GM12878 (cell line): ENCODE measurements around the gene IFNK. TPM values are rescaled to one million over a fixed set of nuclear protein-coding genes. Genes with fewer than 3 reads are reported as not detected.

ENCODE experiments used
- CREB1 ChIP-seq: IDR thresholded peaks from 2 replicates; pipeline ENCODE4 v1.6.1; 2012; ENCODE audit warnings: low read depth, mild to moderate bottlenecking, inconsistent platforms
- FOXM1 ChIP-seq: IDR thresholded peaks from 2 replicates; pipeline ENCODE4 v1.6.1; 2012; ENCODE audit warnings: low read depth, mild to moderate bottlenecking, inconsistent platforms, low read length, moderate library complexity
- KLF5 ChIP-seq: fragments of 450-650 bp; IDR thresholded peaks from 2 replicates; pipeline ENCODE4 v1.6.1; 2014; ENCODE audit warnings: mild to moderate bottlenecking; ENCODE audit not compliant: partially characterized antibody
- SPI1 ChIP-seq: IDR thresholded peaks from 2 replicates; pipeline ENCODE4 v1.6.1; 2011; ENCODE audit warnings: low read depth, mild to moderate bottlenecking, low read length, moderate library complexity, borderline replicate concordance; ENCODE audit not compliant: insufficient read depth
- SUPT20H ChIP-seq: IDR thresholded peaks from 2 replicates; pipeline ENCODE4 v1.6.1; 2011; ENCODE audit warnings: low read depth, mild to moderate bottlenecking, low read length, moderate library complexity, borderline replicate concordance; ENCODE audit not compliant: control insufficient read depth
- polyA plus RNA-seq, 11 experiments: library from polyadenylated mRNA; depleted of rRNA in 4 of 11; unstranded in 6 of 11; stranded (reverse) in 5 of 11; fragments of >200 nt; fragmentation: Nextera tagmentation in 4 of 11; fragmentation: Illumina TruSeq in 1 of 11; extraction: Ambion mirVana in 4 of 11; extraction: Trizol in 1 of 11; gene quantifications; 1 replicate in 1 of 11; 2 replicates in 10 of 11; pipeline versions ENCODE4 v1.2.1 to v1.2.3, GENCODE V29; 2011 to 2016; ENCODE audit warnings: inconsistent platforms in 2 of 11, missing spikeins in 2 of 11, low read depth in 1 of 11
- total RNA-seq, 4 experiments: library from RNA; depleted of rRNA in 3 of 4; stranded (reverse); fragments of >200 nt in 3 of 4; fragmentation: Illumina TruSeq in 1 of 4; extraction: Trizol in 1 of 4; gene quantifications; 2 replicates each; pipeline versions ENCODE4 v1.2.1 to v1.2.3, GENCODE V29; 2013 to 2021
- TF ChIP-seq, protein P1 (sequence below), 3 experiments: IDR thresholded peaks in 2 of 3; conservative IDR thresholded peaks in 1 of 3; 2 replicates each; pipeline ENCODE4 v1.5.1; 2011; ENCODE audit warnings: low read depth in 3 of 3, low read length in 3 of 3, mild to moderate bottlenecking in 3 of 3, control low read depth in 2 of 3, moderate library complexity in 2 of 3, inconsistent platforms in 1 of 3, mixed read lengths in 1 of 3; ENCODE audit not compliant: control insufficient read depth in 2 of 3, insufficient read depth in 1 of 3; ENCODE audit errors: extremely low read depth in 1 of 3
- TF ChIP-seq, protein P2 (sequence below): fragments of 450-650 bp; IDR thresholded peaks from 2 replicates; pipeline ENCODE4 v1.6.1; 2017; ENCODE audit warnings: mild to moderate bottlenecking, low read depth, inconsistent platforms; ENCODE audit not compliant: poor library complexity, severe bottlenecking
- TF ChIP-seq, protein P3 (sequence below): fragments of 450-650 bp; IDR thresholded peaks from 2 replicates; pipeline ENCODE4 v1.6.1; 2016; ENCODE audit warnings: mild to moderate bottlenecking, moderate library complexity, borderline replicate concordance
- TF ChIP-seq, protein P4 (sequence below): fragments of 450-650 bp; IDR thresholded peaks from 2 replicates; pipeline ENCODE4 v1.6.1; 2017; ENCODE audit warnings: mild to moderate bottlenecking
- TF ChIP-seq, protein P5 (sequence below): fragments of 450-650 bp; IDR thresholded peaks from 2 replicates; pipeline ENCODE4 v1.6.1; 2017; ENCODE audit warnings: mild to moderate bottlenecking, moderate library complexity

The IFNK gene
- total and polyA plus RNA-seq, 10 of the 15 experiments (the other 5 are each of a cell fraction or from before 2014, with no cell fraction given), result 0.06 TPM; not detected in 9

- TF ChIP-seq, protein P1, sequence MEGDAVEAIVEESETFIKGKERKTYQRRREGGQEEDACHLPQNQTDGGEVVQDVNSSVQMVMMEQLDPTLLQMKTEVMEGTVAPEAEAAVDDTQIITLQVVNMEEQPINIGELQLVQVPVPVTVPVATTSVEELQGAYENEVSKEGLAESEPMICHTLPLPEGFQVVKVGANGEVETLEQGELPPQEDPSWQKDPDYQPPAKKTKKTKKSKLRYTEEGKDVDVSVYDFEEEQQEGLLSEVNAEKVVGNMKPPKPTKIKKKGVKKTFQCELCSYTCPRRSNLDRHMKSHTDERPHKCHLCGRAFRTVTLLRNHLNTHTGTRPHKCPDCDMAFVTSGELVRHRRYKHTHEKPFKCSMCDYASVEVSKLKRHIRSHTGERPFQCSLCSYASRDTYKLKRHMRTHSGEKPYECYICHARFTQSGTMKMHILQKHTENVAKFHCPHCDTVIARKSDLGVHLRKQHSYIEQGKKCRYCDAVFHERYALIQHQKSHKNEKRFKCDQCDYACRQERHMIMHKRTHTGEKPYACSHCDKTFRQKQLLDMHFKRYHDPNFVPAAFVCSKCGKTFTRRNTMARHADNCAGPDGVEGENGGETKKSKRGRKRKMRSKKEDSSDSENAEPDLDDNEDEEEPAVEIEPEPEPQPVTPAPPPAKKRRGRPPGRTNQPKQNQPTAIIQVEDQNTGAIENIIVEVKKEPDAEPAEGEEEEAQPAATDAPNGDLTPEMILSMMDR (IDR thresholded peaks at IDR 0.05 in 2 of 3, conservative IDR thresholded peaks at IDR 0.05 in 1 of 3; ENCODE audit: control insufficient read depth in 2 of 3, extremely low read depth in 1 of 3, insufficient read depth in 1 of 3, low read depth in 3 of 3, low read length in 3 of 3), result no peak
- TF ChIP-seq CREB1 (peak; percentile 100), SPI1 (no peak), KLF5 (no peak), SUPT20H (no peak), FOXM1 (peak; percentile 25; the same call in 1 of the 2 replicates)
- TF ChIP-seq, protein P2, sequence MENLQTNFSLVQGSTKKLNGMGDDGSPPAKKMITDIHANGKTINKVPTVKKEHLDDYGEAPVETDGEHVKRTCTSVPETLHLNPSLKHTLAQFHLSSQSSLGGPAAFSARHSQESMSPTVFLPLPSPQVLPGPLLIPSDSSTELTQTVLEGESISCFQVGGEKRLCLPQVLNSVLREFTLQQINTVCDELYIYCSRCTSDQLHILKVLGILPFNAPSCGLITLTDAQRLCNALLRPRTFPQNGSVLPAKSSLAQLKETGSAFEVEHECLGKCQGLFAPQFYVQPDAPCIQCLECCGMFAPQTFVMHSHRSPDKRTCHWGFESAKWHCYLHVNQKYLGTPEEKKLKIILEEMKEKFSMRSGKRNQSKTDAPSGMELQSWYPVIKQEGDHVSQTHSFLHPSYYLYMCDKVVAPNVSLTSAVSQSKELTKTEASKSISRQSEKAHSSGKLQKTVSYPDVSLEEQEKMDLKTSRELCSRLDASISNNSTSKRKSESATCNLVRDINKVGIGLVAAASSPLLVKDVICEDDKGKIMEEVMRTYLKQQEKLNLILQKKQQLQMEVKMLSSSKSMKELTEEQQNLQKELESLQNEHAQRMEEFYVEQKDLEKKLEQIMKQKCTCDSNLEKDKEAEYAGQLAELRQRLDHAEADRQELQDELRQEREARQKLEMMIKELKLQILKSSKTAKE, result no peak
- TF ChIP-seq, protein P3, sequence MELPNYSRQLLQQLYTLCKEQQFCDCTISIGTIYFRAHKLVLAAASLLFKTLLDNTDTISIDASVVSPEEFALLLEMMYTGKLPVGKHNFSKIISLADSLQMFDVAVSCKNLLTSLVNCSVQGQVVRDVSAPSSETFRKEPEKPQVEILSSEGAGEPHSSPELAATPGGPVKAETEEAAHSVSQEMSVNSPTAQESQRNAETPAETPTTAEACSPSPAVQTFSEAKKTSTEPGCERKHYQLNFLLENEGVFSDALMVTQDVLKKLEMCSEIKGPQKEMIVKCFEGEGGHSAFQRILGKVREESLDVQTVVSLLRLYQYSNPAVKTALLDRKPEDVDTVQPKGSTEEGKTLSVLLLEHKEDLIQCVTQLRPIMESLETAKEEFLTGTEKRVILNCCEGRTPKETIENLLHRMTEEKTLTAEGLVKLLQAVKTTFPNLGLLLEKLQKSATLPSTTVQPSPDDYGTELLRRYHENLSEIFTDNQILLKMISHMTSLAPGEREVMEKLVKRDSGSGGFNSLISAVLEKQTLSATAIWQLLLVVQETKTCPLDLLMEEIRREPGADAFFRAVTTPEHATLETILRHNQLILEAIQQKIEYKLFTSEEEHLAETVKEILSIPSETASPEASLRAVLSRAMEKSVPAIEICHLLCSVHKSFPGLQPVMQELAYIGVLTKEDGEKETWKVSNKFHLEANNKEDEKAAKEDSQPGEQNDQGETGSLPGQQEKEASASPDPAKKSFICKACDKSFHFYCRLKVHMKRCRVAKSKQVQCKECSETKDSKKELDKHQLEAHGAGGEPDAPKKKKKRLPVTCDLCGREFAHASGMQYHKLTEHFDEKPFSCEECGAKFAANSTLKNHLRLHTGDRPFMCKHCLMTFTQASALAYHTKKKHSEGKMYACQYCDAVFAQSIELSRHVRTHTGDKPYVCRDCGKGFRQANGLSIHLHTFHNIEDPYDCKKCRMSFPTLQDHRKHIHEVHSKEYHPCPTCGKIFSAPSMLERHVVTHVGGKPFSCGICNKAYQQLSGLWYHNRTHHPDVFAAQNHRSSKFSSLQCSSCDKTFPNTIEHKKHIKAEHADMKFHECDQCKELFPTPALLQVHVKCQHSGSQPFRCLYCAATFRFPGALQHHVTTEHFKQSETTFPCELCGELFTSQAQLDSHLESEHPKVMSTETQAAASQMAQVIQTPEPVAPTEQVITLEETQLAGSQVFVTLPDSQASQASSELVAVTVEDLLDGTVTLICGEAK, result peak; percentile 66; the same call in 1 of the 2 replicates
- TF ChIP-seq, protein P4, sequence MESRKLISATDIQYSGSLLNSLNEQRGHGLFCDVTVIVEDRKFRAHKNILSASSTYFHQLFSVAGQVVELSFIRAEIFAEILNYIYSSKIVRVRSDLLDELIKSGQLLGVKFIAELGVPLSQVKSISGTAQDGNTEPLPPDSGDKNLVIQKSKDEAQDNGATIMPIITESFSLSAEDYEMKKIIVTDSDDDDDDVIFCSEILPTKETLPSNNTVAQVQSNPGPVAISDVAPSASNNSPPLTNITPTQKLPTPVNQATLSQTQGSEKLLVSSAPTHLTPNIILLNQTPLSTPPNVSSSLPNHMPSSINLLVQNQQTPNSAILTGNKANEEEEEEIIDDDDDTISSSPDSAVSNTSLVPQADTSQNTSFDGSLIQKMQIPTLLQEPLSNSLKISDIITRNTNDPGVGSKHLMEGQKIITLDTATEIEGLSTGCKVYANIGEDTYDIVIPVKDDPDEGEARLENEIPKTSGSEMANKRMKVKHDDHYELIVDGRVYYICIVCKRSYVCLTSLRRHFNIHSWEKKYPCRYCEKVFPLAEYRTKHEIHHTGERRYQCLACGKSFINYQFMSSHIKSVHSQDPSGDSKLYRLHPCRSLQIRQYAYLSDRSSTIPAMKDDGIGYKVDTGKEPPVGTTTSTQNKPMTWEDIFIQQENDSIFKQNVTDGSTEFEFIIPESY, result no peak
- TF ChIP-seq, protein P5, sequence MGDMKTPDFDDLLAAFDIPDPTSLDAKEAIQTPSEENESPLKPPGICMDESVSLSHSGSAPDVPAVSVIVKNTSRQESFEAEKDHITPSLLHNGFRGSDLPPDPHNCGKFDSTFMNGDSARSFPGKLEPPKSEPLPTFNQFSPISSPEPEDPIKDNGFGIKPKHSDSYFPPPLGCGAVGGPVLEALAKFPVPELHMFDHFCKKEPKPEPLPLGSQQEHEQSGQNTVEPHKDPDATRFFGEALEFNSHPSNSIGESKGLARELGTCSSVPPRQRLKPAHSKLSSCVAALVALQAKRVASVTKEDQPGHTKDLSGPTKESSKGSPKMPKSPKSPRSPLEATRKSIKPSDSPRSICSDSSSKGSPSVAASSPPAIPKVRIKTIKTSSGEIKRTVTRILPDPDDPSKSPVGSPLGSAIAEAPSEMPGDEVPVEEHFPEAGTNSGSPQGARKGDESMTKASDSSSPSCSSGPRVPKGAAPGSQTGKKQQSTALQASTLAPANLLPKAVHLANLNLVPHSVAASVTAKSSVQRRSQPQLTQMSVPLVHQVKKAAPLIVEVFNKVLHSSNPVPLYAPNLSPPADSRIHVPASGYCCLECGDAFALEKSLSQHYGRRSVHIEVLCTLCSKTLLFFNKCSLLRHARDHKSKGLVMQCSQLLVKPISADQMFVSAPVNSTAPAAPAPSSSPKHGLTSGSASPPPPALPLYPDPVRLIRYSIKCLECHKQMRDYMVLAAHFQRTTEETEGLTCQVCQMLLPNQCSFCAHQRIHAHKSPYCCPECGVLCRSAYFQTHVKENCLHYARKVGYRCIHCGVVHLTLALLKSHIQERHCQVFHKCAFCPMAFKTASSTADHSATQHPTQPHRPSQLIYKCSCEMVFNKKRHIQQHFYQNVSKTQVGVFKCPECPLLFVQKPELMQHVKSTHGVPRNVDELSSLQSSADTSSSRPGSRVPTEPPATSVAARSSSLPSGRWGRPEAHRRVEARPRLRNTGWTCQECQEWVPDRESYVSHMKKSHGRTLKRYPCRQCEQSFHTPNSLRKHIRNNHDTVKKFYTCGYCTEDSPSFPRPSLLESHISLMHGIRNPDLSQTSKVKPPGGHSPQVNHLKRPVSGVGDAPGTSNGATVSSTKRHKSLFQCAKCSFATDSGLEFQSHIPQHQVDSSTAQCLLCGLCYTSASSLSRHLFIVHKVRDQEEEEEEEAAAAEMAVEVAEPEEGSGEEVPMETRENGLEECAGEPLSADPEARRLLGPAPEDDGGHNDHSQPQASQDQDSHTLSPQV, result no peak
These were observed 49.8 kb downstream of the IFNK start (continued) for GRCh38 chr9:27573634-27574590.
